ENCODE data around the gene FAM131A.

The FAM131A gene

GRCh38 chr3:184343200-184343876 is 5.9 kb downstream of the FAM131A start:
- DNase-seq = no peak

DNA sequence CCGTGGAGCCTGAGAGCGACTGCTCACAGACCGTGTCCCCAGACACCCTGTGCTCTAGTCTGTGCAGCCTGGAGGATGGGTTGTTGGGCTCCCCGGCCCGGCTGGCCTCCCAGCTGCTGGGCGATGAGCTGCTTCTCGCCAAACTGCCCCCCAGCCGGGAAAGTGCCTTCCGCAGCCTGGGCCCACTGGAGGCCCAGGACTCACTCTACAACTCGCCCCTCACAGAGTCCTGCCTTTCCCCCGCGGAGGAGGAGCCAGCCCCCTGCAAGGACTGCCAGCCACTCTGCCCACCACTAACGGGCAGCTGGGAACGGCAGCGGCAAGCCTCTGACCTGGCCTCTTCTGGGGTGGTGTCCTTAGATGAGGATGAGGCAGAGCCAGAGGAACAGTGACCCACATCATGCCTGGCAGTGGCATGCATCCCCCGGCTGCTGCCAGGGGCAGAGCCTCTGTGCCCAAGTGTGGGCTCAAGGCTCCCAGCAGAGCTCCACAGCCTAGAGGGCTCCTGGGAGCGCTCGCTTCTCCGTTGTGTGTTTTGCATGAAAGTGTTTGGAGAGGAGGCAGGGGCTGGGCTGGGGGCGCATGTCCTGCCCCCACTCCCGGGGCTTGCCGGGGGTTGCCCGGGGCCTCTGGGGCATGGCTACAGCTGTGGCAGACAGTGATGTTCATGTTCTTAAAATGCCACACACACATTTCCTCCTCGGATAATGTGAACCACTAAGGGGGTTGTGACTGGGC is 7.3 kb downstream of the FAM131A start:
- DNase-seq = no peak

DNA sequence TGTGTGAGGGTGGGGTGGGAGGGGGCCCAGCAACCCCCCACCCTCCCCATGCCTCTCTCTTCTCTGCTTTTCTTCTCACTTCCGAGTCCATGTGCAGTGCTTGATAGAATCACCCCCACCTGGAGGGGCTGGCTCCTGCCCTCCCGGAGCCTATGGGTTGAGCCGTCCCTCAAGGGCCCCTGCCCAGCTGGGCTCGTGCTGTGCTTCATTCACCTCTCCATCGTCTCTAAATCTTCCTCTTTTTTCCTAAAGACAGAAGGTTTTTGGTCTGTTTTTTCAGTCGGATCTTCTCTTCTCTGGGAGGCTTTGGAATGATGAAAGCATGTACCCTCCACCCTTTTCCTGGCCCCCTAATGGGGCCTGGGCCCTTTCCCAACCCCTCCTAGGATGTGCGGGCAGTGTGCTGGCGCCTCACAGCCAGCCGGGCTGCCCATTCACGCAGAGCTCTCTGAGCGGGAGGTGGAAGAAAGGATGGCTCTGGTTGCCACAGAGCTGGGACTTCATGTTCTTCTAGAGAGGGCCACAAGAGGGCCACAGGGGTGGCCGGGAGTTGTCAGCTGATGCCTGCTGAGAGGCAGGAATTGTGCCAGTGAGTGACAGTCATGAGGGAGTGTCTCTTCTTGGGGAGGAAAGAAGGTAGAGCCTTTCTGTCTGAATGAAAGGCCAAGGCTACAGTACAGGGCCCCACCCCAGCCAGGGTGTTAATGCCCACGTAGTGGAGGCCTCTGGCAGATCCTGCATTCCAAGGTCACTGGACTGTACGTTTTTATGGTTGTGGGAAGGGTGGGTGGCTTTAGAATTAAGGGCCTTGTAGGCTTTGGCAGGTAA is 8.1 kb downstream of the FAM131A start:
- DNase-seq = peak; percentile 85 to 88

- no peak for DNase-seq
These were observed 9.2 kb downstream of the FAM131A start for GRCh38 chr3:184346480-184347190.

GRCh38 chr3:184347321-184348056 is 10.1 kb downstream of the FAM131A start:
- DNase-seq = no peak

GRCh38 chr3:184348057-184348382 is 10.6 kb downstream of the FAM131A start:
- no peak for DNase-seq

GRCh38 chr3:184349563-184350470 is 12.4 kb downstream of the FAM131A start:
- no peak for DNase-seq

DNA sequence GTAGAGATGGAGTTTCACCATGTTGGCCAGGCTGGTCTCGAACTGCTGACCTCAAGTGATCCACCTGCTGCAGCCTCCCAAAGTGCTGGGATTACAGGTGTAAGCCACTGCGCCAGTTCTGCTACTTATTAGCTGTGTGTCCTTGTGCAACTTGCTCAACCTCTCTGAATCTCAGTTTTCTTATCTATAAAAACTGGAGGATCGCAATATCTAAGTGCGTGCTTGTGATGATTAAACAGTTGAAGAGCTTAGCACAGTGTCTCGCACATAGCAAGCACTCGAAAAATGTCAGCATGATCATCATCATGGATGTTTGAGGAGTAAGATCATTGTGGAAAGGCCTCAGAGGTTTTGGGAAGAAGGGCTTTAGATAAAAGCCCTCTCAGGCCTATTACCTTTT is 13.2 kb downstream of the FAM131A start:
- DNase-seq = no peak

- DNase-seq = no peak
These were observed 14.2 kb downstream of the FAM131A start for GRCh38 chr3:184351511-184352148.

- no peak for DNase-seq
These were observed 14.9 kb downstream of the FAM131A start for GRCh38 chr3:184352149-184352785.

- no peak for DNase-seq
These were observed 15.6 kb downstream of the FAM131A start for GRCh38 chr3:184352897-184353545.

GRCh38 chr3:184353546-184353941 is 16.1 kb downstream of the FAM131A start:
- no peak for DNase-seq

GRCh38 chr3:184354121-184354728 is 16.8 kb downstream of the FAM131A start:
- peak; percentile 23 to 24 for DNase-seq

DNA sequence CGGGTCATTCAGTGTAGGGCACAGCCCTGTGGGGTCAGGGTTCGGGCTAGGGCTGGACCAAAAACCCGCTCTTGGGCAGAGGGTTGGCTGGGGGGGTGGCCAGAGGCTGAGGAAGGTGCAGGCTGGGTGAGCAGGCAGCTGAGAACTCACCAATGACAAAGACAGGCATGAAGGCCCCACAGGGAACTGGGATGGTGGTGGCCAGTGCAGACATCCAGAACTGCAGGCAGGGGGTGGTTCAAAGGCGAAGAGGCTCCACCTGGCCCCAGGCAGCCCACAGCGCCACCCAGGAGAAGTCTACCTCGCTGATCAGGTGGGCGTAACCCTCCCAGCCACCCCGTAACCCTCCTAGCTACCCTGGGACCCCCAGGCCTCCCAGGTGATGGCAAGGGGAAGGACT is 17.4 kb downstream of the FAM131A start:
- DNase-seq = no peak

GRCh38 chr3:184355261-184356040 is 18.1 kb downstream of the FAM131A start:
- DNase-seq = no peak

- DNase-seq = no peak
These were observed 20.1 kb downstream of the FAM131A start for GRCh38 chr3:184357248-184358123.

DNA sequence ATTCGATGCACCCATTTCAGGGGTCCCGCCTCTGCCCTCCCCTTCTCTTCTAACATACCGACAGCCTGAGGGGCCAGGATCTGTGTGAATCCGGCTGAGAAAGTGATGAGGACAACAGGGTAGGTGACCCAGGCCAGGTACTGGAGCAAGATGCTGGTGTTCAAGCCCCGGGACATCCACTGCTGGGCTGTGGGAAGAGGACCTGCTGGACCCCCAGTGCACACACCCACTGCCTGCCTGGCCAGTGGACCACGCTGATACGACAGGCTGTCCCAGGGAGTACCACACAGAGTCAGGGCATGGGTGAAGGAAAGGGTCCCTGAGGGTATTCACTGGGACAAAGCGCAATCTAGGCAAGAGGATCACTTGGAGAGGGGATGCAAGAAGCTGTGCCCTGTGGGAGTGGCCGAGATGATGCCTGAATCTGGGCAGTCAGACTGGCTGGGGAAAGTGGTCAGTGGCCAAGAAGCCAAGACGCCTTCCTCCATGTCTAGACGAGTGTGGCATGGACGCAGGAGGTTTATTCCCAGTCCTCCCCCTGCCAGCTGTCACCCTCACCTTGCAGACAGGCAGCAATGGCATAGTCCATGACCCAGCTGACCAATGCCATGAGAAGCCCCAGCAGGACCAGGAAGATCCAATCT is 20.8 kb downstream of the FAM131A start:
- DNase-seq = no peak

Data from Kasumi-1 (cell line).